Cardiac septum (tissue), 1 donor: ENCODE results near the gene FBXO39. TPM values are rescaled to one million over a fixed set of nuclear protein-coding genes. Genes with fewer than 3 reads are reported as not detected.
A peak's percentile ranks its signal among the peaks of the same experiment; 100 is the strongest.
"Not testable (repeated sequence)": the region's sequence is repeated elsewhere in the genome, so short reads cannot be mapped to it uniquely, and the experiment has no call there.

Source experiments
- DNase-seq: peaks from one replicate; pipeline ENCODE4 v3.0.0-alpha.2; 2020; ENCODE audit warnings: low spot score
- intact Hi-C: fragments of 100-400 bp; cut with DNase I; formaldehyde crosslinking; loops from one replicate; pipeline ENCODE4 v1.14.0; 2022
- long read RNA-seq: library from polyadenylated mRNA; unstranded; transcript quantifications from one replicate; pipeline ENCODE4 v2.0.0, GENCODE V29; 2021
- total RNA-seq: library from RNA; stranded (reverse); fragmentation: NEBNext Ultra II Directional; extraction: Animal tissue kit (Norgen Biotek cat#: 25700); gene quantifications from one replicate; pipeline ENCODE4 v1.2.1, GENCODE V29; 2021
- donor health status: DM: no; HTN: no; CAD: no.

Gene FBXO39
- not detected for total RNA-seq
- long read RNA-seq = 0 reads

DNA sequence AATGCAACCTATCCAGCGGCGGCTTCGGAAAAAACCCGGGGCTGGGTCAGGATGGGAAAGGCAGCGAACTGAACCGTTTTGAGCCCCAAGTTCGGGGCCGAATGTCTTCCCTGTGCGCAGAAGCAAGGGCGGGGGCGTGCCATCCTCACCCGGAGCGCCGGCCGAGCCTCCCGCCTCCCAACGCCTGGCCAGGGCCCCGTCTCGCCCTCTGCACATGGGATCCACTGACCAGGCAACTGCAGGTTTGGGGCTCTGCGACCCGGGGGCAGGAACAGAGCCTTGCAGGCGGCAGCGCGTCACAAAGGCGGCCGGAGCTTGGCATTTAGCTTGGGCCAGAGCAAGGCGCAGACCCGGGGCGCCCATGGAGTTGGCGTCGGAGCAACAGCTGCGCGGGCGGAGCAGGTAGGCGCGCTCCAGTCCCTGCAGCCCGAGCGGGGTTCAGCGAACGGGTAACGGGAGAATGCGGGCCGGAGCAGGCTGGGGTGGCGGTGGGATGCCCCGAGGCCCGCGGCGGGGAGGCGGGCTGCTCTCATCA is at the start of gene FBXO39:
TSS of gene FBXO39 (plus strand) at position 345 of the 535 bp plus-strand sequence. CDS start 3,654 bp downstream, outside the sequence.
- intact Hi-C loops = no loop called here
- DNase-seq = no peak

DNA sequence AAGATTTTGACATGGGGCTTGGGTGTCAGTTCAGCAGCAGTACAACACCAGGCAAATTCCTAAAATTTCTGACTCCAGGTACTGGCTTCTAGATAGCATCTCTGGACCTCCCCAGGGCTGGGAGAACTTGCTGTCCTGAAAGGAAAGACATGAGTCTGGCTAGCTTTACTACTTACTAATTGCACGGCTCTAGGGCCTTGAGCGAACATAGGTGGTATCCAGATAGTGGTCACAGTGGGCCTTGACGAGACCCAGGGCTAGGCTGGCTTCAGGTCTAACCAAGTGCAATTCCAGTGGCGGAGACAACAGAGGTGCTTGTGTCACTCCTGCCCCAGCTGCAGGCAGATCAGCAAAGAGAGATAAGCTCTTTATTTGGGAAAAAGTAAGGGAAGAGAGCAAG is 46.5 kb upstream of the FBXO39 start:
- no peak for DNase-seq

DNA sequence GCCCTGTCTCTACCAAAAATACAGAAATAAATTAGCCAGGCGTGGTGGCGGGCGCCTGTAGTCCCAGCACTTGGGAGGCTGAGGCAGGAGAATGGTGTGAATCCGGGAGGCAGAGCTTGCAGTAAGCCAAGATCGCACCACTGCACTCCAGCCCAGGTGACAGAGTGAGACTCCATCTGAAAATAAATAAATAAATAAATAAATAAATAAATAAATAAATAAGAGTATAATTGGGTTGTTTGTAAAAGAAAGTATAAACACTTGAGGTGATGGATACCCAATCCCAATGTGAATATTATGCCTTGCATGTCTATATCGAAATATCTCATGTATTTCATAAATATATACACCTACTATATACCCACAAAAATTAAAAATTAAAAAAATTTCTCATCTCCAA is 29.4 kb upstream of the FBXO39 start:
- DNase-seq, intact Hi-C loops: not testable (repeated sequence)

More for the DNA sequence above, 46.5 kb upstream of the FBXO39 start:
- intact Hi-C loops = no loop called here

DNA sequence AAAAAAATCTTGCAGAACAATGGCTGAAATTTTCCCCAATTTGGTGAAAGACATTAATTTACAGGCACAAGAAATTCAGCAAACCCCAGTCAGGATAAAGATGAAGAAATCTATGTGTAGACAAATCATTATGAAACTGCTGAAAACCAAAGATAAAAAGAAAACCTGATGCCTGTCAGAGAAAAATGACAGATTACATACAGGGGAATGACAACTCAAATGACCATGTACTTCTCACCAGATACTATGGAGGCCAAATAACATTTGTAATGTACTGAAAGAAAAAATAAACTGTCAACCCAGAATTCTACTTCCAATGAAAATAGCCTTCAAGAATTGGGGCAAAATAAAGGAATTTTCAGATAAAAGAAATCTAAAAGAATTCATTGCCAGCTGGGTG is 27.4 kb upstream of the FBXO39 start:
- intact Hi-C loops = no loop called here
- DNase-seq = no peak

DNA sequence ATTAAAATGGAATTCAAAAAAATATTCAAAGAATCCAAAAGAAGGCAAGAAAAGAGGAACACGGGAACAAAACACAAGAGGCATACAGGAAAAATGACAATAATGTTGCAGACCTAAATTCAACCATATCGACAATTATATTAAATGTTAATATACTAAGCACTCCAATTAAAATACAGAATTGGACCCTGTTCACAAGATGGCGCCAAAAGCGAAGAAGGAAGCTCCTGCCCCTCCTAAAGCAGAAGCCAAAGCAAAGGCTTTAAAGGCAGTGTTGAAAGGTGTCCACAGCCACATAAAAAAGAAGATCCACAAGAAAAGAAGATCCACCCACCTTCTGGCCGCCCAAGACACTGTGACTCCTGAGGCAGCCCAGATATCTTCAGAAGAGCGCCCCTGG is 26.5 kb upstream of the FBXO39 start:
- DNase-seq = no peak
- intact Hi-C loops = no loop called here

DNA sequence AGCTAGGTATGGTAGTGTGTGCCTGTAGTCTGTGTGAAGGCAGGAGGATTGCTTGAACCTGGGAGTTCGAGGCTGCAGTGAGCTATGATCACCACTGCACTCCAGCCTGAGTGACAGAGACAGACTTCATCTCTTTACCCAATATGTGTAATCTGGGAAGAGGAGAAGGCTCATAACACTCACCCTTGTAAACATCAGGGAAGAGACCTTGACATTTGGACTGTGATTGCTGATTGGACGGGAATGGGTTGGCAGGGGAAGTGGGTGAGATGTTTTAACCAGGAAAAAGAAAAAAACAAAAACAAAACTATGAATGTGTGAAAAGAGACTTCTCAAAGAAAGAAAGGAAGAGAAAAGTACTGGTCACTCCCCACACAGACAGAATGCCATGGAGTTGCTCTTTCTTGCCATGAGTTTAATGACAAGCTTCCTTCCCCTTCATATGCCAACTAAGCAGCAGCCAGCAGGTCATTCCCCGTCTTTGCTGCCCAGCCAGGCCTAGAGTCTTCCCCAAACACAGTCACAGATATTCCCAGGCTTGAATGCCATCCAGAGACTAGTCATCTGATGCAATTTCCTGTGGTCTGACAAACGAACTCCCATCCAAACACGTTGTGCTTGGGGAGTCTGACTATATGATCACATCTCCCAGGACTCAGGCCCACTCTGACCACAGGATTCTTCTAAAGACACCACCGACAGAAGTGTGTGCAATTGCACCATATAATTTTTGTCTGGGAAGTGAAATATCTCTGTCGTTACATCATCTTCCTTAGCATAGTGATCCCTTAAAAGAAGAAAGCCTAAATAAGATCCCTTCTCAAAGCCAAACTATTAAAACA is 23.7 kb upstream of the FBXO39 start:
- DNase-seq = no peak
- intact Hi-C loops = loop anchor here (5.0 kb wide), 1 partner anchor 270 kb away; the partner anchor contains the start of gene BCL6B

DNA sequence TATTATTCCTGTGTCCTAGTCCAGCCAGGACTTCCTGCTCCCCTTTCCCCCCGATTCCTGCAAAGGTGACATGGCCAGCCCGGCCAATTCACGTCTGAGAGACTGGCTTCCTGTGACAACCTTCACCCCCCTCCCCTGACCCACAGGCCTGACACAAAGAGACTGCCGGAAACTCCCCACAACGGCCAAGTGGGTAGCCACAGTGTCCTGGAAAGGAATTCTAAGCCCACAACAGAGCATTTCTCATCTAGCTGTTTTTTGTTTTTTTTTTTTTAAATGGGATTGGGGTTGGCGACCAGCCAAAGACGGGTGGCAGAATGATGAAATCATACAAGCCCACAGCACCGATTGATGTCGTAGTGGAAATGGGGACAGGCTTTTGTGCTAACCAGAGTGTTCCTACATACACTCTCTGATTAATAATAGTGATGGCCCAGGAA is 23.0 kb upstream of the FBXO39 start:
- peak; percentile 89 for DNase-seq
- intact Hi-C loops = loop anchor here (5.0 kb wide), 1 partner anchor 269 kb away; the partner anchor contains the start of gene BCL6B

DNA sequence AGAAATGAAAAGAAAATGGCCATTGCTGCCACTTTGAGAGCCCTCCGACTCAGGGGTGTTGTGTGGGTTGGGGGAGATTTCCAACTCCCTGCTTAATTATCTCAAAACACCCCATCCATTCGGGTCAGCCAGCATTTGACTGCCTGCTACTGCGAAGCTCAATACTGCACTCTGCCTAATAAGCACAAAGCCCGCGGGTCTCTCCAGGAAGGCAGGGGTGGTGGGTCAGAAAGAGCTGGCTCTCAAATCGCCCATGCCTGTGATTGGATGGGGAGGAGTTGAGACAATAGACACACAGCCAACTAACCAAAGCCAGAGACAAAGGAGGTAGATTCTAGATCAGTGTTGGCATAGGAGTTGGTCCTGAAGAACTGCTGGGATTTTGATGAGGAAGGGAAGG is 22.5 kb upstream of the FBXO39 start:
- no peak for DNase-seq
- intact Hi-C loops = loop anchor here (5.0 kb wide), 1 partner anchor 269 kb away; the partner anchor contains the start of gene BCL6B

DNA sequence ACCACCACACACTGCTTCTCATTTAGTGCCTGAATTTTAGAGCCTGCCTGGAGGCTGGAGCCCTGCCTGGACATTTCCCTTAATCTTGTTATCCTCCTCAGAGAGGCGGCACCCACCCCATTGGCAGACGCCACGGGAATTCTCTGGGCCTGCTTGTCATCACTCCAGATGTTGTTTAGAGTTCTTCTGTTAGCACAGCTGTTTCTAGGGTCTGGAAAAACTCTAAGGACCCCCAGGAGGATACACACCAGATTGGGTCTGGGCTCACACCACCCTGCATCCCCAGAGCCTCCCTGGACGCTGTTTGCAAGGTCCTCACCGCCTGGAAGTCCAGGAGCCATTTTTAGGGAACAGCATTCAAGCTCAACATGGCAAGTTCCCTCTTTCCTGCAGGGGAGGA is 20.7 kb upstream of the FBXO39 start:
- intact Hi-C loops = no loop called here
- DNase-seq = no peak

DNA sequence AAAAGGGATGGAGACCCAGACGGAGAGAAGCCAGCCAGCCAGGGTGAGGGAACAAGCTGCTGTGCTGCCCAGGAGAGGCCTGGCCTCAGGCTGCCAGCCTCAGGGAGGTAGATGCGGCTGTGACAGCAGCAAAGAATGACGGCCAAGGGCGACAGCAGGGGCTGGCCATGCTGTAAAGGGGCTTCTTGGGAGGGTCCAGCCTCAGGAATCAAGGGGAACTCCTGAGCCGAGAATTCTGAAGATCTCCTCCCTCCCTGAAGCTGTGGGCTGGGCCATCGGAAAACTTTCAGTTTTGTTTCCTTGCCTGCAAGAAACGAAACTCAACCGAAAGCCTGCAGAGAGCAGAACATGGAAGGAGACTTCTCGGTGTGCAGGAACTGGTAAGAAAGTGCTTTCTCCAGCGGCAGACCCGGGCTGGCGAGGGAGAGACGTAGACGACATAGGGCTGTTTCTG is 20.3 kb upstream of the FBXO39 start, which contains the start of gene XAF1:
TSS of gene XAF1 (plus strand) at position 316 of the 454 bp plus-strand sequence. CDS start at position 349, 33 bp downstream.
- intact Hi-C loops = no loop called here
- peak; percentile 80 for DNase-seq

DNA sequence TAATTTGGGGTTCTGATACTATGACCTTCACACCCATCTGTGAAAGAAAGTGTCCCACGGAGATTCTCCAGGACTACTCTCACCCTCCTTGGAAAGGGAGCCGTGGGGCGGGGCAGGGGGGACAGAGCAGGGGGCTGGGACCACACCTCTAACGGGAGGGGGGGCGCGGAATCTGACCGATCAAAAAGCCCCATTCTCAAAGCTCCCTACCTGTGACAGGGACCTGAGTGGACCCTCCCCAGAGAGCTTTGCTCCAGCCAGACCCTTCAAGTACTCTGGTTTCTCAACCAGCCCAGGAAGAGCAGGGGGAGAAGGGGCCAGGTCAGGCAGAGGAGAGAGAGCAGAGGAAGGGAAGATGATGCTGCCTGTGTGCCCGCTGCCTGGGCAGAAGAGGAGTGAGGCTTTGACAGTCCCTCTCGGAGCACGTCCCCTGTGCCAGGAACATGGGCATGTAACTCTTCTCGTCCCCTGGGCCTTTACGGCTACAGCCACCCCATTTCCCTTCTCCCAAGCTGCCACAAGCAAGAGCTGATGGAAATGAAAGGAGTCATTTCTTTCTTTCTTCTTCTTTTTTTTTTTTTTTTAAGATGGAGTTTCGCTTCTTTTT is 19.5 kb upstream of the FBXO39 start:
- intact Hi-C loops = no loop called here
- no peak for DNase-seq

DNA sequence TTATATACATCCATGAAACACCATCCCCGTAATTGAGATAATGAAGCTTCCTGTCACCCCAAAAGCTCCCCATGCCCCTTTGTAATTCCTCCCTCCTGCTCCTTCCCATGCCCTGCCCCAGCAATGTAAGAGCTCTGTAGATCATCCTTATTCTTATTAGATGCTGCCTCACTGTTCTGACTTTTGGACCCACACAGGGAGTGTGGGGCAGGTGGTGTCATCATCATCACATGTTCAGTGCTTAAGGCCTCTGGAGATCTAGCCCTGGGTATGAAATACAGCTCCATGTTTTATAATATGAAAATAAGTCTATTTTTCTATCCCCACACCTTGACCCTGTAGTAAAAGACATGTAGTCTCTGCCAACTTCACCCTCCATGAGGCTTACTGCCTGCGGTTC is 18.3 kb upstream of the FBXO39 start:
- DNase-seq = no peak
- intact Hi-C loops = no loop called here

DNA sequence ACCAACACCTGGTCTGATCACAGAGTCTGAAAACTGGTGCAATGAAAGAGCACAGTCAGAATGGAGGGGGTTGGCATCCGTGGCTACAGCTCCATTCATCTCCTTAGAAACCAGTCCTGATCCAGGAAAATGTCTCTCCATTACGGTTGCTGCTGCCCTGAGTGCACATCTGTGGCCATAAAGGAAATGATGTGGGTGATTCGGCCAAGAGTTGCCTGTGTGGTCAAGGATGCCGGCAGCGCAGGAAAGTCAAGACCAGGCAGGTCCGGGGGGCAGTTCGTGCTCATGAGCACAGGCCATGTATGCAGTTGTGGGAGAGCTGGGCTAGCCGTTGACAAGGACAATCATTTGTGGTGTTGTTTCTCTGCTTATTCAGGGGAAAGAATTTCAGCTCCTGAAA is 14.2 kb upstream of the FBXO39 start:
- intact Hi-C loops = no loop called here

DNA sequence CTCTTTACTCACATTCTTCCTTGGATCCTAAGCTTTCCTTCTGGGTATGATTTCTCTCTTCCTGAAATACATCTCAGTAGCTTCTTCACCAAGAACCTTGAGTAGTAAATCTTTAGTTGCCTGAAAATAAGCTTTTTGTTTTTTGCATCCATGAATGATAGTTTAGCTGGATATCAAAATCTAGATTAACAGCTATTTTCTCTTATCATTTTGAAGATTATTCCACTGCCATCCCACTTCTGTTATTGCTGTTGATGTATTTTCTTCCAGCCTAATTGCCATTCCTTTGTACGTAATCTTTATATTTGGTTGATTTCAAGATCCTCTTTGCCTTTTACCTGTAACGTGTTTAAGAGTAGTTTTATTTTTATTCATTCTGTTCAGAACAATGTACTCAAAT is 7.6 kb upstream of the FBXO39 start:
- intact Hi-C loops = no loop called here
- DNase-seq = no peak

More for the DNA sequence above, 14.2 kb upstream of the FBXO39 start:
- DNase-seq = no peak

DNA sequence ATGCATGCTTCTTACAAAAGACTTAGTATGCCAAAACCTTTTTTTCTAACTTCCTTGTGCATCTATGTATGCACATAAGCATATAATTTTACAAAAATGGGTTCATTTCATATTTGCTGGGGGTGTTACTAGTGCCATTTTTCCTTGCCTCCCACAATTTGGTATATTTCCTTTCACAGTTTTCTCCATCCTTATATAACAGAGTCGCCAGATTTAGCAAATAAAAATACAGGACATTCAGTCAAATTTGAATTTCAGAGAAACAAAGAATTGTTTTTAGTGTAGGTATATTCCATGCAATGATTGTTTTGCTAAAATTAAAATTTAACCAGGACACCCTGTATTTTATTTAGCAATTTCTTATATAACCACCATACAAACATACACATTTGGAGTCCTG is 4.0 kb upstream of the FBXO39 start:
- intact Hi-C loops = no loop called here

DNA sequence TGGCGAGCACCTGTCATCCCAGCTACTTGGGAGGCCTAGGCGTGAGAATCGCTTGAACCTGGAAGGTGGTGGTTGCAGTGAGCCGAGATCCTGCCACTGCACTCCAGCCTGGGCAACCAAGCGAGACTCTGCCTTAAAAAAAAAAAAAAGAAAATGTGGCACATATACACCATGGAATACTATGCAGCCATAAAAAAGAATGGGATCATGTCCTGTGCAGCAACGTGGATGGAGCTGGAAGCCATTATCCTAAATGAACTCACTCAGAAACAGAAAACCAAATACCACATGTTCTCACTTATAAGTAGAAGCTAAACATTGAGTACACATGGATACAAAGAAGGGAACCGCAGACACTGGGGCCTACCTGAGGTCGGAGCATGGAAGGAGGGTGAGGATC is 1.1 kb upstream of the FBXO39 start:
- DNase-seq, intact Hi-C loops: not testable (repeated sequence)

More for the DNA sequence above, 4.0 kb upstream of the FBXO39 start:
- no peak for DNase-seq

DNA sequence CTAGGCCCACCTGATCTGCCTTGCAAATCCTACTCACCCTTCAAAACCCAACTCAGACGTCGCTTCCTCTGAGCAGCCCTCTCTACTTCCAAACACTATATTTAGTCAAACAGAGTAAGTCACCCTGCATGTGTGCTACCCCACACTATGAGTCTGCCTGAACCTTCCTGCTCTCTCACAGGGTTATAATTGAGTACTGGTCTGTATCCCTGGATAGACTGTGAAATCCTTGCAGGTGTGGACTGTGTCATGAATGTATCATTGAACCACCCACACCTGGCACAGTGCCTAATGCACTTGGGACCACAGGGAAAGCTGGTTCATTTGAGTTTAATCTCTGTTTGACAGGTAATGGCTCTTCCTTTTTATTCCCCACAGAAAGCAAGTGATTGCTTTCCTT is 3.4 kb downstream of the FBXO39 start:
- intact Hi-C loops = no loop called here
- no peak for DNase-seq

DNA sequence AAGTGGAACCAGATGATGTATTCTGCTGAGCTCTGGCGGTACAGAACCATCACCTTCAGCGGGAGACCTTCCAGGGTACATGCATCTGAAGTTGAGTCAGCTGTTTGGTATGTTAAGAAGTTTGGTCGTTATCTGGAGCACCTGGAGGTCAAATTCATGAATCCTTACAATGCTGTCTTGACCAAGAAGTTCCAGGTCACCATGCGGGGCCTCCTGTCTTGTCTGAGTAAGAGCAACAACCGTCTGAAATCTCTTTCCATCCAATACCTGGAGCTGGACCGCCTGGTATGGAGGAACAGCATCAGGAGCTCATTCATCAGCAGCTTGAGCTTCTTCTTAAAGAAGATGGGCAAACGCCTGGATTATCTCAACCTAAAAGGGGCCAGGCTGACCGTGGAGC is 4.0 kb downstream of the FBXO39 start:
- DNase-seq = no peak
- intact Hi-C loops = no loop called here

DNA sequence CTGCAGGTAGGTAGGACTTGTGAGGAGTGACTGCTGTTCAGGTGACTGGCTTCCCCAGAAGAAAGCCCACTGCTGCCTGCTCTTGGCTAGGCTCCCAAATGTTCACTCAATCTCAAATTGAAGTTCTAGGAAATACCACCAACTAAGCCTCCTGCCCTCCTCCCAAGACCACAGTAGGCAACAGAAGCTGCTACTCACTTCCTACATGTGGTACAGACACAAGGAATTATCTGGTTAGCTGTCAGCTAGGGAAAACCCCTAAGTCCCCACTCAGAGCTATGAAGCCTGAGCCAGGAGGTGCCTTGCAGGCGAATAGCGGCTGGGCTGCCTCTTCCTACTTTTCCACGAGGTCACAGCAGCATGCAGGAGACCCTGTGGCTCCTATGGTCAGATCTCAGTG is 4.9 kb downstream of the FBXO39 start:
- intact Hi-C loops = no loop called here

DNA sequence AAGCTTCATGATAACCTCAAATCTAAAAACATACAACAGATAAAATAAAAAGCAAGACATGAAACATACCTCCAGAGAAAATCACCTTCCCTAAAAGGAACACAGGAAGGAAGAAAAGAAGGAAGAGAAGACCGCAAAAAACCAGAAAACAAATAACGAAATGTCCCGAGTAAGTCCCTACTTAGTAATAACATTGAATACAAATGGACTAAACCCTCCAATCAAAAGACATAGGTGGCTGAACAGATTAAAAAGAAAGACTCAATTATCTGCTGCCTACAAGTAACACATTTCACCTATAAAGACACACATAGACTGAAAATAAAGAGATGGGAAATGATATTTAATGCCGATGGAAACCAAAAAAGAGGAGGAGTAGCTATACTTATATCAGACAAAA is 6.2 kb downstream of the FBXO39 start:
- intact Hi-C loops = no loop called here
- DNase-seq = no peak

More for the DNA sequence above, 4.9 kb downstream of the FBXO39 start:
- DNase-seq = no peak
